Inflammatory macrophage treated with lipopolysaccharide for 1 hour (primary cell): ENCODE measurements around the gene HTR3C.

Experiments used
- DNase-seq, 2 donors: peaks; one replicate each; pipeline ENCODE4 v3.0.0-alpha.2; 2020 to 2022

The HTR3C gene

GRCh38 chr3:184096811-184097383 is 44.0 kb downstream of the HTR3C start, which contains the start of gene HTR3E:
TSS of gene HTR3E (plus strand) at chr3:184097064. CDS start at chr3:184097530, 466 bp downstream.
- DNase-seq = peak; percentile 1 to 6

GRCh38 chr3:184097556-184097955 is 44.7 kb downstream of the HTR3C start:
- peak; percentile 3 to 27 for DNase-seq

- no peak for DNase-seq
Observed at GRCh38 chr3:184099806-184100686, 47.2 kb downstream of the HTR3C start.
